Astrocyte of the spinal cord (primary cell): ENCODE data around the gene KRTAP12-3.

Experiments used
- DNase-seq: peaks from one replicate; pipeline ENCODE4 v3.0.0; 2011; ENCODE audit warnings: low read depth, low spot score
- H3K4me3 ChIP-seq: 2 replicates; pipeline ENCODE4 v1.5.1; 2011; ENCODE audit warnings: low read depth, mild to moderate bottlenecking, low read length, moderate library complexity
- in situ Hi-C: cut with HindIII; loops from 2 replicates; pipeline ENCODE4 v1.10.0; 2017; ENCODE audit warnings: low sequenced_read_pairs
- TF ChIP-seq, protein P1 (sequence below): IDR thresholded peaks from 2 replicates; pipeline ENCODE4 v1.5.1; 2012; ENCODE audit warnings: low read depth, mild to moderate bottlenecking, low read length, inconsistent platforms

Gene KRTAP12-3

DNA sequence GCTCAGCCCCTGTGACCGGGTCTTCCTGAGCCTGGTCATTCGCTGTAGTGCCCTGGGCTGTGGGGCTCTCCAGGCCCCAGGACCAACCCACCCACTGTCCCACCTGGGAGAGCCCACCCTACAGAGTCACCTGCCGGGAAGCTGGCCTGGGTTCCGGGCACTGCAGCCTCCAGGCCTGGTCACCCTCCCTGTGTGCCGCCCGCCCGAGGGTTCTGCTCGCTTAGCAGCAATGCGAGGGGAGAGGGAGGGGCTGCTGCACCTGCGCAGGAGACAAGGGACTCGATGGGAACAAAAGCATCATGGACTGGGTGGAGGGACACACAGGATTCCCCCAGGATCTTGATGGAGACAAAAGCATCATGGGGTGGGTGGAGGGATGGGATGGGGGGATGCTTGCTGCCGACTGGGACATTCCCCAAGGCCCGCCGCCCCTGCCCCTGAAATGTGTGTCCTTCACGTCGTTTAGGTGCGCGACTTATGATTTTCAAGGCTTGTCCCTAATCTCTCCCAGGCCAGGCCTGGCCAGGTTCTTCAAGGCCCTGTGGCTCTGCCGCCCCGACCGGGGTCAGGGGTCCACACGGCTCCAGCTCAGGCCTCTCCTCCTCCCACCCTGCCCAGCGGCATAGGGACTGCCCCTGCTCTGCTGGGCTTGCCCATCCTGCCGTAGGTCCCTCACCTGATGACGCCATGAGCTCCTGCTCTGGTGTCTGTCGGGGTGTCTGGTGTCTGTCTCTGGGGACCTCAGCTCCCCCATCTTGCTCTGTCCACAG, 44.2 kb upstream of the KRTAP12-3 start:
- no peak overlapping the region for H3K4me3 ChIP-seq
- in situ Hi-C loops = no loop called here
- TF ChIP-seq, protein P1, sequence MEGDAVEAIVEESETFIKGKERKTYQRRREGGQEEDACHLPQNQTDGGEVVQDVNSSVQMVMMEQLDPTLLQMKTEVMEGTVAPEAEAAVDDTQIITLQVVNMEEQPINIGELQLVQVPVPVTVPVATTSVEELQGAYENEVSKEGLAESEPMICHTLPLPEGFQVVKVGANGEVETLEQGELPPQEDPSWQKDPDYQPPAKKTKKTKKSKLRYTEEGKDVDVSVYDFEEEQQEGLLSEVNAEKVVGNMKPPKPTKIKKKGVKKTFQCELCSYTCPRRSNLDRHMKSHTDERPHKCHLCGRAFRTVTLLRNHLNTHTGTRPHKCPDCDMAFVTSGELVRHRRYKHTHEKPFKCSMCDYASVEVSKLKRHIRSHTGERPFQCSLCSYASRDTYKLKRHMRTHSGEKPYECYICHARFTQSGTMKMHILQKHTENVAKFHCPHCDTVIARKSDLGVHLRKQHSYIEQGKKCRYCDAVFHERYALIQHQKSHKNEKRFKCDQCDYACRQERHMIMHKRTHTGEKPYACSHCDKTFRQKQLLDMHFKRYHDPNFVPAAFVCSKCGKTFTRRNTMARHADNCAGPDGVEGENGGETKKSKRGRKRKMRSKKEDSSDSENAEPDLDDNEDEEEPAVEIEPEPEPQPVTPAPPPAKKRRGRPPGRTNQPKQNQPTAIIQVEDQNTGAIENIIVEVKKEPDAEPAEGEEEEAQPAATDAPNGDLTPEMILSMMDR = no peak
- no peak for DNase-seq

DNA sequence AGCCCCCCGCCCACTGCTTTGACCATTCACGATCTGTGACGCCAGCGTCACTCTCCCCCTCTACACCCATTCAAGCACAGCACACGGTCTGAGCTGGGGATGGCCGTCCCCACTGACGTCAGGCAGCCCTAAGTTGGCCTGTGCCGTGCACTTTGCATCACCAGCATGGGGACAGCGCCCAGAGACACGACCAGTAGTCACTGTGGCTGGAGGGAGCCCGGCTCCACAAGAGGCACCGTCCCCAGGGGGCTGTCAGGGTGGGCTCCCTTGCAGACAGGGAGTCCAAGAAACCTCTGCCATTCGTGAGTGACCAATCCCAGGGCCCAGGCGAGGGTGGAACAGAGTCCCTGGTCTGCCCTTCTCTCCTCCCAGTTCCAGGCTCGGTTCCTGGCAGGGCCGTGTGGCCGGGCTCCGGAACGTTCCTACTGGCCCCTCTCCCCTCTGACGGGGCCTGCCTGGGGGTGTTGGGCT, 43.5 kb upstream of the KRTAP12-3 start:
- in situ Hi-C loops = no loop called here
- H3K4me3 ChIP-seq = no peak overlapping the region
- TF ChIP-seq, protein P1 = no peak
- DNase-seq = no peak

DNA sequence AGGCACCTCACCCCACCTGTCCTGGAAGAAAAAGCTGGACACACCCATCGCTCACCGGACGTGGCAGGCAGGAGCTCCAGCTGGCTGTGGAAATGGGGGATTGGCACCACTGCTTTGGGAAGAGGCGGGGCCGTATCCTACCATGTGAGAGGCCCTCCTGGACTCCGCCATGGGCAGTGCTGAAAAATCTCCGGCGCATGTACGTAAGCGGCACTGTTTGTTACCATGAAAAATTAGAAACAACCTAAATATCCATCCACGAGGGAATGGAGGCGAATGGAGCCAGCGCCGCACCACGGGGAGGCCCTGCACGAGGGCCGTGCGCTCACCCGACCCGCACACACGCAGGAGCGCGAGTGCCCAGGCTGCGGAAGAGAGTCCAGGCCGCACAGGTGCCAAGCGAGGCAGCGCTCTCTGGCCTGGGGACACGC, 42.8 kb upstream of the KRTAP12-3 start:
- H3K4me3 ChIP-seq = no peak overlapping the region
- TF ChIP-seq, protein P1 = no peak
- in situ Hi-C loops = no loop called here
- DNase-seq = no peak

DNA sequence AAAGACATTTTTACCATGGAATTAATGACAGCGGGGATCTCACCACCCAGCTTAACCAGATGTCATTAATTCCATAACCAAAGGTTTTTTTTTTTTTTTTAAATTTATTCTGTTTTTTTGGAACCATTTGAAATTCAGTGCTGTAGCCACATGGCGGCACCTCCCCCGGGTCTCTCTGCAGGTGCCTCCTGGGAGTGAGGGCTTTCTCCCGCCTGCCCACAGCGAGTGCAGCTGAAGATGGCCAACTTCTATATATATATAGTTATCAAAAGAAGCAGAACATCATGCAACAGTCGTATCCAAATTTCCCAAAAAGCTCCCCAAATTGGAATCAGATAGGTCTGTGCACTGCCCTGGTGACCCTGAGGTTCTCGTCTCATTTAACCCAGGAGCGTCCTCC, 42.3 kb upstream of the KRTAP12-3 start:
- no peak for DNase-seq
- no peak overlapping the region for H3K4me3 ChIP-seq
- in situ Hi-C loops = no loop called here
- TF ChIP-seq, protein P1 = no peak

DNA sequence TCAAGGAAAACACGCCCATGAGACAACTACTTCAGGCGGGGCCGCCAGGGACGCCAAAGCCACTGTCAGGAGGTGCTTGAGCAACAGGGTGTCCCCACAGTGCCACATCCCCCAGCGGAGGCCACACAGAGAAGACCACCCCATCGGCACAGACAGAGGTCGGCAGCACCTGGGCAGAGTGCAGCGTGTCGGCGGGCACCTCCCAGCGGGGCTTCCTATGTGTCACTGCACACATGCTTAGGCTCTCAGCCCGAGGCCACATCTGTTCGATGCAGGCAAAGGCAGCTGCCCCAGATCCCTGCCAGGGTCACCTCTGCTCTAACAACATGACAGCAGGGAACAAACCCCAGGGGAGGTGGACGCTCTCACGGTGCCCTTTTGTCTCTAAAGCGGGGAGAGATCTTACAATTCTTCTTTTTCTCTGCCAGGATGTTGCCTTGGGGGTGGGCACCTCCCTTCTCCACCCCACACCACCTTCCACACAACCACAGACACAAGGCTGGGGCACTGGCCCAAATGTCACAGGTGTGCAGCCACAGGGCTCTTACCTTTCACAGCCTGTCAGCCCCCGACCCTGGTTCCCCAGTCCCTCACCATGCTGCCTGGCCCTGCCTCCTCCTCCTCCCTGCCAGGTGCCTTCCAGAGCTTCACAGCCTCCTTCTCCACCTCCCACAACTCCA, 41.7 kb upstream of the KRTAP12-3 start:
- TF ChIP-seq, protein P1 = no peak
- DNase-seq = no peak
- H3K4me3 ChIP-seq = no peak overlapping the region
- in situ Hi-C loops = no loop called here

DNA sequence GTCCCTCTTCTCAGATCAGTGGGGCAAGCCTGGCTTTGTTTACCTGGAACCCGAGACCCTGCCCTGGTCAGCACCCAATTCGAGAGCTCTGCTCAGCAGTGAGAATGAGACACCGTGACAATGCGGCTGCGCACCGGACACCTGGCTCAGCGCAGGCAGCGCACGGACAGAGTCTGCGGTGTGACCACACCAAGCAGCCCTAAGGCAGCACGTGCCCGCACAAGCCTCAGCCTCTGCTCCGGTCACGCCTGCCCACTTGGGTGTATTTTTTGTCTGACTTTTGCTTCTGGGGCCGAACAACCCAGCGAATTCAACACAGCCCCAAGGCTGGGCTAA, 41.2 kb upstream of the KRTAP12-3 start:
- TF ChIP-seq, protein P1 = no peak
- no peak for DNase-seq
- in situ Hi-C loops = no loop called here
- no peak overlapping the region for H3K4me3 ChIP-seq
